HepG2 (cell line): ENCODE data around the gene BTBD17. TPM values are rescaled to one million over a fixed set of nuclear protein-coding genes. Genes with fewer than 3 reads are reported as not detected.

Experiments
- ATAC-seq: fragments of 200-7000 bp; cut with Tn5 transposase; 3 replicates; pipeline ENCODE4 v1.9.1; 2020; ENCODE audit warnings: mild to moderate bottlenecking, moderate library complexity
- BruUV-seq: library from RNA; stranded (reverse); fragments of 400-500 nt; replicated peaks from 2 replicates; lab custom pipeline; 2021; lab: Mats Ljungman, UMichigan
- CTCF ChIA-PET: fragments of 300-600 bp; formaldehyde crosslinking; extraction: SDS; loops from one replicate; lab custom pipeline; 2021; ENCODE audit warnings: low total read pairs, inconsistent platforms, low intra/inter-chr PET ratio; lab: Yijun Ruan, JAX
- POLR2A ChIA-PET: fragments of 350-600 bp; sonication (Branson Sonifier 250); formaldehyde crosslinking; loops from one replicate; lab custom pipeline; 2020; ENCODE audit warnings: antibody characterized with exemption, inconsistent platforms; lab: Yijun Ruan, JAX
- DNase-seq: peaks from one replicate; pipeline ENCODE4 v3.0.0-alpha.2; 2015; ENCODE audit warnings: low spot score
- FAIRE-seq: peaks from 3 replicates; lab custom pipeline; 2011; peaks lifted over from hg19 to GRCh38; lab: Jason Lieb, UNC
- H2AFZ ChIP-seq: one replicate; pipeline ENCODE4 v1.6.1; 2011; ENCODE audit warnings: low read length, inconsistent platforms
- H3K27ac ChIP-seq: fragments of 300-600 bp; 3 replicates; pipeline ENCODE4 v1.8.0; 2011; ENCODE audit warnings: mixed run types, mild to moderate bottlenecking, mixed read lengths, low read length, inconsistent platforms; ENCODE audit not compliant: insufficient read depth; ENCODE audit errors: extremely low read length
- H3K27me3 ChIP-seq, 2 experiments: fragments of 200-600 bp in 1 of 2; 2 replicates in 1 of 2; 3 replicates in 1 of 2; pipeline versions ENCODE4 v1.6.0 to v1.8.0; 2011; ENCODE audit warnings: low read length in 2 of 2, mild to moderate bottlenecking in 2 of 2, moderate library complexity in 2 of 2, inconsistent platforms in 1 of 2; ENCODE audit not compliant: insufficient read depth in 2 of 2, control insufficient read depth in 1 of 2
- H3K36me3 ChIP-seq, 2 experiments: fragments of 200-600 bp in 1 of 2; replicated peaks in 1 of 2; 2 replicates in 1 of 2; 3 replicates in 1 of 2; pipeline versions ENCODE4 v1.5.1 to v1.8.0; 2011; ENCODE audit warnings: low read length in 2 of 2, inconsistent platforms in 1 of 2; ENCODE audit not compliant: insufficient read depth in 2 of 2, control insufficient read depth in 1 of 2
- H3K4me1 ChIP-seq: 2 replicates; pipeline ENCODE4 v1.5.1; 2012; ENCODE audit warnings: low read length, inconsistent platforms; ENCODE audit not compliant: insufficient read depth
- H3K4me2 ChIP-seq: 2 replicates; pipeline ENCODE4 v1.6.0; 2011; ENCODE audit warnings: low read depth, low read length, inconsistent platforms
- H3K4me3 ChIP-seq, 3 experiments: fragments of 200-600 bp in 1 of 3; sonication (generic), shearing (Covaris generic) in 1 of 3; replicated peaks in 1 of 3; 2 replicates each; pipeline ENCODE4 v1.5.1; 2011 to 2016; ENCODE audit warnings: low read length in 3 of 3, inconsistent platforms in 2 of 3, low read depth in 2 of 3, mild to moderate bottlenecking in 2 of 3, control low read depth in 1 of 3, mixed read lengths in 1 of 3; ENCODE audit not compliant: insufficient read depth in 1 of 3
- H3K79me2 ChIP-seq: one replicate; pipeline ENCODE4 v1.6.1; 2011; ENCODE audit warnings: low read length, inconsistent platforms; ENCODE audit not compliant: insufficient read depth
- H3K9ac ChIP-seq: 2 replicates; pipeline ENCODE4 v1.6.0; 2011; ENCODE audit warnings: mild to moderate bottlenecking, low read depth, low read length, inconsistent platforms; ENCODE audit not compliant: insufficient read depth
- H3K9me3 ChIP-seq: 2 replicates; pipeline ENCODE4 v1.5.1; 2012; ENCODE audit warnings: mild to moderate bottlenecking, low read length
- H4K20me1 ChIP-seq: 2 replicates; pipeline ENCODE4 v1.6.0; 2011; ENCODE audit warnings: inconsistent platforms, mild to moderate bottlenecking, low read length, moderate library complexity; ENCODE audit not compliant: insufficient read depth
- AKAP8 ChIP-seq: sonication (generic); formaldehyde crosslinking; IDR thresholded peaks from 2 replicates; pipeline ENCODE4 v1.5.1; 2020; ENCODE audit warnings: mild to moderate bottlenecking, missing genetic modification reagents
- PHF8 ChIP-seq: sonication (generic); formaldehyde crosslinking; IDR thresholded peaks from 2 replicates; pipeline ENCODE4 v1.5.0; 2020; ENCODE audit warnings: missing genetic modification reagents
- SP1 ChIP-seq, 2 experiments: fragments of 450-650 bp in 1 of 2; sonication (generic) in 1 of 2; formaldehyde crosslinking in 1 of 2; IDR thresholded peaks; 2 replicates each; pipeline versions ENCODE4 v1.4.0 to v1.6.1; 2016 to 2020; ENCODE audit warnings: missing genetic modification reagents in 1 of 2
- U2AF2 ChIP-seq: fragments of 200-400 bp; formaldehyde crosslinking; IDR thresholded peaks from 2 replicates; pipeline ENCODE4 v1.6.1; 2017; ENCODE audit warnings: low read depth, mild to moderate bottlenecking, low read length
- ZKSCAN5 ChIP-seq: sonication (generic); formaldehyde crosslinking; IDR thresholded peaks from 2 replicates; pipeline ENCODE4 v1.5.1; 2020; ENCODE audit warnings: mild to moderate bottlenecking, missing genetic modification reagents
- WGBS: methylation state at CpG from one replicate; pipeline ENCODE4 v1.1.6; 2017; ENCODE audit warnings: low lambda C conversion rate; 5-methylcytosine and 5-hydroxymethylcytosine counted together
- in situ Hi-C: cut with HindIII; loops from 2 replicates; pipeline ENCODE4 v1.10.0; 2017; ENCODE audit warnings: low pct_unique_long_range_greater_than_20kb; ENCODE audit not compliant: extremely low pct_ligation_motif_present
- intact Hi-C: fragments of 100-400 bp; cut with micrococcal nuclease; formaldehyde crosslinking; loops from one replicate; pipeline ENCODE4 v1.10.0; 2022; ENCODE audit not compliant: unreplicated experiment
- polyA plus RNA-seq, 8 experiments: library from polyadenylated mRNA; depleted of rRNA in 3 of 8; stranded (reverse) in 7 of 8; unstranded in 1 of 8; fragments of >200 nt; fragmentation: Illumina TruSeq in 4 of 8; extraction: Trizol in 4 of 8; gene quantifications; 2 replicates each; pipeline versions ENCODE4 v1.2.1 to v1.2.3, GENCODE V29; 2011 to 2016; ENCODE audit warnings: low read depth in 4 of 8, missing spikeins in 1 of 8, mixed read lengths in 1 of 8; ENCODE audit not compliant: insufficient read depth in 1 of 8
- total RNA-seq, 5 experiments: library from RNA; depleted of rRNA; stranded (reverse); fragments of >200 nt; fragmentation: Illumina TruSeq; extraction: Trizol; gene quantifications; 2 replicates each; pipeline ENCODE4 v1.2.3, GENCODE V29; 2016; ENCODE audit warnings: low read depth in 1 of 5
- TF ChIP-seq, protein P1 (sequence below): sonication (generic); formaldehyde crosslinking; conservative IDR thresholded peaks from 2 replicates; pipeline ENCODE4 v1.5.0; 2020; ENCODE audit warnings: missing genetic modification reagents
- TF ChIP-seq, protein P2 (sequence below): sonication (generic); formaldehyde crosslinking; IDR thresholded peaks from 2 replicates; pipeline ENCODE4 v1.5.0; 2020; ENCODE audit warnings: mild to moderate bottlenecking, missing genetic modification reagents
- TF ChIP-seq, protein P3 (sequence below): sonication (generic); formaldehyde crosslinking; IDR thresholded peaks from 2 replicates; pipeline ENCODE4 v1.4.0; 2020; ENCODE audit warnings: missing genetic modification reagents
- TF ChIP-seq, protein P4 (sequence below): fragments of 450-650 bp; IDR thresholded peaks from 2 replicates; pipeline ENCODE4 v1.6.1; 2017; ENCODE audit warnings: mild to moderate bottlenecking

The BTBD17 gene
- total and polyA plus RNA-seq, 2 of the 13 experiments (the other 11 are each of a cell fraction or from before 2014, with no cell fraction given): not detected

DNA sequence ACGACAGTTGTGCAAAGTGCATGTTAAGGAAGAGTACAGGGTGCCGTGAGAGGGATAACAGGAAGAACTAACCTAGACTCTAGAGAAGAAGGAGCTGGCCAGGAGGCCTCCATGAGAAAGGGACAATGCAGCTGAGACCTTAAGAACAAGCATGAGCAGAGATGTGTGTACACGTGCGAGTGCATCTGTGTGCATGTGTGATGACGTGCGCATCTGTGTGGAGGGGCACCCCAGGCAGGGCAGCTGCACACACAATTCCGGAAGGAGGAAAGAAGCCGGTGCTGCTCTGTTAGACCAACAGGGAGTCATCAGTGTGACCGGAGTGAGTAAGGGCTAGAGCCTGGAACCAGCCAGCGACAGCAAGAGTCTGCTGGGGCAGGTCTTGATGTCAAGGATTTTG, 43.3 kb downstream of the BTBD17 start:
- no peaks in the 10 kb centered on the region for H3K79me2 ChIP-seq
- POLR2A ChIA-PET: no interaction called here
- intact Hi-C loops: no loop called here
- in situ Hi-C loops: no loop called here
- CTCF ChIA-PET: no interaction called here
- no peak for ATAC-seq
- peaks cover 4 to 36% of the 10 kb centered on the region in 2 experiments for H3K27me3 ChIP-seq
- no peak overlapping the region for H3K4me2 ChIP-seq
- BruUV-seq: no TSS peak
- no peak for DNase-seq
- no peaks in the 10 kb centered on the region for H3K36me3 ChIP-seq
- H3K9ac ChIP-seq: no peak overlapping the region
- no peak overlapping the region for H3K4me3 ChIP-seq
- H4K20me1 ChIP-seq: no peaks in the 10 kb centered on the region
- H2AFZ ChIP-seq: no peak overlapping the region
- no peaks in the 10 kb centered on the region for H3K4me1 ChIP-seq
- TF ChIP-seq PHF8 (CRISPR knock-in tag) (no peak), SP1 (IDR thresholded peaks at IDR 0.05) (no peak), SP1 (CRISPR knock-in tag; IDR thresholded peaks at IDR 0.05) (no peak), AKAP8 (CRISPR knock-in tag) (no peak), ZKSCAN5 (no peak), U2AF2 (no peak)
- TF ChIP-seq, protein P1, sequence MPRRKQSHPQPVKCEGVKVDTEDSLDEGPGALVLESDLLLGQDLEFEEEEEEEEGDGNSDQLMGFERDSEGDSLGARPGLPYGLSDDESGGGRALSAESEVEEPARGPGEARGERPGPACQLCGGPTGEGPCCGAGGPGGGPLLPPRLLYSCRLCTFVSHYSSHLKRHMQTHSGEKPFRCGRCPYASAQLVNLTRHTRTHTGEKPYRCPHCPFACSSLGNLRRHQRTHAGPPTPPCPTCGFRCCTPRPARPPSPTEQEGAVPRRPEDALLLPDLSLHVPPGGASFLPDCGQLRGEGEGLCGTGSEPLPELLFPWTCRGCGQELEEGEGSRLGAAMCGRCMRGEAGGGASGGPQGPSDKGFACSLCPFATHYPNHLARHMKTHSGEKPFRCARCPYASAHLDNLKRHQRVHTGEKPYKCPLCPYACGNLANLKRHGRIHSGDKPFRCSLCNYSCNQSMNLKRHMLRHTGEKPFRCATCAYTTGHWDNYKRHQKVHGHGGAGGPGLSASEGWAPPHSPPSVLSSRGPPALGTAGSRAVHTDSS: no peak
- TF ChIP-seq, protein P2, sequence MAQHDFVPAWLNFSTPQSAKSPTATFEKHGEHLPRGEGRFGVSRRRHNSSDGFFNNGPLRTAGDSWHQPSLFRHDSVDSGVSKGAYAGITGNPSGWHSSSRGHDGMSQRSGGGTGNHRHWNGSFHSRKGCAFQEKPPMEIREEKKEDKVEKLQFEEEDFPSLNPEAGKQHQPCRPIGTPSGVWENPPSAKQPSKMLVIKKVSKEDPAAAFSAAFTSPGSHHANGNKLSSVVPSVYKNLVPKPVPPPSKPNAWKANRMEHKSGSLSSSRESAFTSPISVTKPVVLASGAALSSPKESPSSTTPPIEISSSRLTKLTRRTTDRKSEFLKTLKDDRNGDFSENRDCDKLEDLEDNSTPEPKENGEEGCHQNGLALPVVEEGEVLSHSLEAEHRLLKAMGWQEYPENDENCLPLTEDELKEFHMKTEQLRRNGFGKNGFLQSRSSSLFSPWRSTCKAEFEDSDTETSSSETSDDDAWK (CRISPR knock-in tag): no peak
- TF ChIP-seq, protein P3, sequence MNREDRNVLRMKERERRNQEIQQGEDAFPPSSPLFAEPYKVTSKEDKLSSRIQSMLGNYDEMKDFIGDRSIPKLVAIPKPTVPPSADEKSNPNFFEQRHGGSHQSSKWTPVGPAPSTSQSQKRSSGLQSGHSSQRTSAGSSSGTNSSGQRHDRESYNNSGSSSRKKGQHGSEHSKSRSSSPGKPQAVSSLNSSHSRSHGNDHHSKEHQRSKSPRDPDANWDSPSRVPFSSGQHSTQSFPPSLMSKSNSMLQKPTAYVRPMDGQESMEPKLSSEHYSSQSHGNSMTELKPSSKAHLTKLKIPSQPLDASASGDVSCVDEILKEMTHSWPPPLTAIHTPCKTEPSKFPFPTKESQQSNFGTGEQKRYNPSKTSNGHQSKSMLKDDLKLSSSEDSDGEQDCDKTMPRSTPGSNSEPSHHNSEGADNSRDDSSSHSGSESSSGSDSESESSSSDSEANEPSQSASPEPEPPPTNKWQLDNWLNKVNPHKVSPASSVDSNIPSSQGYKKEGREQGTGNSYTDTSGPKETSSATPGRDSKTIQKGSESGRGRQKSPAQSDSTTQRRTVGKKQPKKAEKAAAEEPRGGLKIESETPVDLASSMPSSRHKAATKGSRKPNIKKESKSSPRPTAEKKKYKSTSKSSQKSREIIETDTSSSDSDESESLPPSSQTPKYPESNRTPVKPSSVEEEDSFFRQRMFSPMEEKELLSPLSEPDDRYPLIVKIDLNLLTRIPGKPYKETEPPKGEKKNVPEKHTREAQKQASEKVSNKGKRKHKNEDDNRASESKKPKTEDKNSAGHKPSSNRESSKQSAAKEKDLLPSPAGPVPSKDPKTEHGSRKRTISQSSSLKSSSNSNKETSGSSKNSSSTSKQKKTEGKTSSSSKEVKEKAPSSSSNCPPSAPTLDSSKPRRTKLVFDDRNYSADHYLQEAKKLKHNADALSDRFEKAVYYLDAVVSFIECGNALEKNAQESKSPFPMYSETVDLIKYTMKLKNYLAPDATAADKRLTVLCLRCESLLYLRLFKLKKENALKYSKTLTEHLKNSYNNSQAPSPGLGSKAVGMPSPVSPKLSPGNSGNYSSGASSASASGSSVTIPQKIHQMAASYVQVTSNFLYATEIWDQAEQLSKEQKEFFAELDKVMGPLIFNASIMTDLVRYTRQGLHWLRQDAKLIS (CRISPR knock-in tag): no peak
- TF ChIP-seq, protein P4, sequence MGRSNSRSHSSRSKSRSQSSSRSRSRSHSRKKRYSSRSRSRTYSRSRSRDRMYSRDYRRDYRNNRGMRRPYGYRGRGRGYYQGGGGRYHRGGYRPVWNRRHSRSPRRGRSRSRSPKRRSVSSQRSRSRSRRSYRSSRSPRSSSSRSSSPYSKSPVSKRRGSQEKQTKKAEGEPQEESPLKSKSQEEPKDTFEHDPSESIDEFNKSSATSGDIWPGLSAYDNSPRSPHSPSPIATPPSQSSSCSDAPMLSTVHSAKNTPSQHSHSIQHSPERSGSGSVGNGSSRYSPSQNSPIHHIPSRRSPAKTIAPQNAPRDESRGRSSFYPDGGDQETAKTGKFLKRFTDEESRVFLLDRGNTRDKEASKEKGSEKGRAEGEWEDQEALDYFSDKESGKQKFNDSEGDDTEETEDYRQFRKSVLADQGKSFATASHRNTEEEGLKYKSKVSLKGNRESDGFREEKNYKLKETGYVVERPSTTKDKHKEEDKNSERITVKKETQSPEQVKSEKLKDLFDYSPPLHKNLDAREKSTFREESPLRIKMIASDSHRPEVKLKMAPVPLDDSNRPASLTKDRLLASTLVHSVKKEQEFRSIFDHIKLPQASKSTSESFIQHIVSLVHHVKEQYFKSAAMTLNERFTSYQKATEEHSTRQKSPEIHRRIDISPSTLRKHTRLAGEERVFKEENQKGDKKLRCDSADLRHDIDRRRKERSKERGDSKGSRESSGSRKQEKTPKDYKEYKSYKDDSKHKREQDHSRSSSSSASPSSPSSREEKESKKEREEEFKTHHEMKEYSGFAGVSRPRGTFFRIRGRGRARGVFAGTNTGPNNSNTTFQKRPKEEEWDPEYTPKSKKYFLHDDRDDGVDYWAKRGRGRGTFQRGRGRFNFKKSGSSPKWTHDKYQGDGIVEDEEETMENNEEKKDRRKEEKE: no peak
- no peak for FAIRE-seq
- 47% methylated on average over 10 of the region's 10 CpGs for WGBS
- no peak overlapping the region for H3K27ac ChIP-seq
- no peaks in the 10 kb centered on the region; the same call in 1 of the 2 replicates for H3K9me3 ChIP-seq
